Suppressor macrophage treated with lipopolysaccharide for 4 hours (primary cell): ENCODE data around the gene QRFP.
"Not testable (repeated sequence)": the region's sequence is repeated elsewhere in the genome, so short reads cannot be mapped to it uniquely, and the experiment has no call there.

ENCODE experiments used
- DNase-seq: peaks from one replicate; pipeline ENCODE4 v3.0.0-alpha.2; 2020

Gene QRFP

GRCh38 chr9:130870491-130871381, 25.9 kb downstream of the QRFP start:
- no peak for DNase-seq

DNA sequence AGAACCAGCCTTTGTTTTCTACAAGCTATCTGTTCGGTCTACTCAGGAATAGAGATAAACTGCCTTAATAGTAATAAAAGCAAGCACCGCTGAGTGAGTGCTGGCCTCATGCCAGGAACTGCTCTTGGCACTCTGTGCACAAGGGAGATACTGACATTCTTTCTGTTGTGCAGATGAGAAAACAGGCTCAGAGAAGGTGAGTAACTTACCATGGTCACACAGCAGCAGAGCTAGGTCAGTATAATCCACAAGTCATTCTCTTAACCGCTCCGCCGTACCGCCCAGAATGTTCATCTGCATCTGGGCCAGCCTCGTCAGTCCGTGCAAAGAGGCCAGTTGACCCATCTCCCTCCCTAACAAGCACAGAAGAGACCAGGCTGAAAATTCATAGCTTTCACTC, 27.4 kb downstream of the QRFP start:
- DNase-seq: no peak

DNA sequence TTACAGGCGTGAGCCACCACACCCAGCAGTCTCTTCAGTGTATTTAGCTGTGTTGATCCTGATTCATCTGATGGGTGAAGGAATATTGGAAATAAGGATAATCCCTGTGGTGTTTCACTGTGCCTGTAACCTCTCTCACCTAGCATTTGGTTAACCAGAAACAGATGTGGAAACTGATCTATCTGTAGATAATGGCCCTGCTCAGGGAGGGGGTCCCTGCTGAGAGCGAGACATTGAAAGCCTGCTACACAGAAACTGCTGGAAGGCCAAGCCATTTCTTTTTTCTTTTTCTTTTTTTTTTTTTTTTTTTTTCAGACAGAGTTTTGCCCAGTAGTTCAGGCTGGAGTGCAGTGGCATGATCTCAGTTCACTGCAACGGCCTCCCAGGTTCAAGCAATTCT, 28.4 kb downstream of the QRFP start:
- no peak for DNase-seq

DNA sequence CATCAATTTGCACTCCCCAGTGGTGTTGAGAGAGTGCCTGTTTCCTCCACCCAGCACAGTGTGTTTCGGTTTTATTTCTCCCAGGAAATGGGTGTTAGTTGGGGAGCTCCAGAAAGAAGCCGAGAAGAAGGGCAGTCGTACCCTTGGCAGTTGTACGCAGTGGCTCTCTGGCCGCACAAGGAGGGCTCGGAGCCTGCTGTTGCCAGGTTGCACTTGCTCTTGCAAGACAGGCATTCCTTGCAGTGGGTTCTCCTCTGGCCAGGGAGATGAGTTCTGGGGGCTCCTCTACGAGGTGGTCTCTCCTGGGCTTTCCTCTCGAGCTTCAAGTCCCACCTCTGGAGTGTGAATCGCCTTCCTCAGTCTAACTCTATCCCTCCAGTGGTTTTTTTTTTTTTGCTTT, 29.1 kb downstream of the QRFP start:
- no peak for DNase-seq

GRCh38 chr9:130866474-130866965, 30.1 kb downstream of the QRFP start:
- peak; percentile 85 for DNase-seq

DNA sequence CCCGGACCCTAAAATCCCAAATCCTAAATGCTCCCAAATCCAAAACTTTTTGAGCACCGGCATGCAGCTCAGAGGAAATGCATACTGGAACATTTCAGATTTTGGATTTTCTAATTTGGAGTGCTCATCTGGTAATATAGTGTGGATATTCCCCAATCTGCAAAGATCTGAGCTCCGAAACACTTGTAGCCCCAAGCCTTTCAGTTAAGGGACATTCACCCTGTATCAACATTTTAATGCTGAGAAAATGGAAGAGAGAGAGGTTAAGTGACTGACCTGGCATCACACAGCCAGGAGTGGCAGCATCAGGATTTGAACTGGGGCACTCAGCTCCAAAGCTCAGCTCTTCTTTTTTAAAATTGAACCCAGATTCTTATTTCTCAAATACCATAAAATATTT, 30.7 kb downstream of the QRFP start:
- no peak for DNase-seq

DNA sequence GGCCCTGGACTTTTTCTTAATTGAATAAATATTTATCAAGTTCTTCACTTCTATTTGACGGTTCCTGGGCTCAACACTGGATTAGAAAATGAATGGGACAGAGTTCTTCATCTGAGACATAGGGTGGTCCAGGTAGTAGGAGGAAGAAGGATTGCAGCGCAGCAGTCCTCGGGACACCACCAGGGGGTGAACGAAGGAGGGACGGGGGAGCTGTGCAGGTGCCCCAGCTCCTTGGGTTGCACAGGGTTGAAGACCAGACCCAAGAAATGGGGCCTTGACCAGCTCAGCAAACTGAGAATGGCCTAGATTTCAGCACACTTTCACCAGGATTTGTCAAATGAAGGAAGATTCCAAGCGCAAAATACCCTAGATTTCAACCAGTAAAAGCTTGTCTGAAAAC, 32.1 kb downstream of the QRFP start:
- no peak for DNase-seq

DNA sequence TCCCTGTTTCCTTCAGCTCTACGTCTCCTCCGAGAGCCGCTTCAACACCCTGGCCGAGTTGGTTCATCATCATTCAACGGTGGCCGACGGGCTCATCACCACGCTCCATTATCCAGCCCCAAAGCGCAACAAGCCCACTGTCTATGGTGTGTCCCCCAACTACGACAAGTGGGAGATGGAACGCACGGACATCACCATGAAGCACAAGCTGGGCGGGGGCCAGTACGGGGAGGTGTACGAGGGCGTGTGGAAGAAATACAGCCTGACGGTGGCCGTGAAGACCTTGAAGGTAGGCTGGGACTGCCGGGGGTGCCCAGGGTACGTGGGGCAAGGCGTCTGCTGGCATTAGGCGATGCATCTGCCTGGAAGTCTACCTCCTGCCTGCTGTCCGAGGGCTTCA, 33.9 kb downstream of the QRFP start:
- DNase-seq: no peak

GRCh38 chr9:130862217-130862616, 34.4 kb downstream of the QRFP start:
- no peak for DNase-seq

- DNase-seq: no peak
Observed at GRCh38 chr9:130861372-130862180, 35.0 kb downstream of the QRFP start.

DNA sequence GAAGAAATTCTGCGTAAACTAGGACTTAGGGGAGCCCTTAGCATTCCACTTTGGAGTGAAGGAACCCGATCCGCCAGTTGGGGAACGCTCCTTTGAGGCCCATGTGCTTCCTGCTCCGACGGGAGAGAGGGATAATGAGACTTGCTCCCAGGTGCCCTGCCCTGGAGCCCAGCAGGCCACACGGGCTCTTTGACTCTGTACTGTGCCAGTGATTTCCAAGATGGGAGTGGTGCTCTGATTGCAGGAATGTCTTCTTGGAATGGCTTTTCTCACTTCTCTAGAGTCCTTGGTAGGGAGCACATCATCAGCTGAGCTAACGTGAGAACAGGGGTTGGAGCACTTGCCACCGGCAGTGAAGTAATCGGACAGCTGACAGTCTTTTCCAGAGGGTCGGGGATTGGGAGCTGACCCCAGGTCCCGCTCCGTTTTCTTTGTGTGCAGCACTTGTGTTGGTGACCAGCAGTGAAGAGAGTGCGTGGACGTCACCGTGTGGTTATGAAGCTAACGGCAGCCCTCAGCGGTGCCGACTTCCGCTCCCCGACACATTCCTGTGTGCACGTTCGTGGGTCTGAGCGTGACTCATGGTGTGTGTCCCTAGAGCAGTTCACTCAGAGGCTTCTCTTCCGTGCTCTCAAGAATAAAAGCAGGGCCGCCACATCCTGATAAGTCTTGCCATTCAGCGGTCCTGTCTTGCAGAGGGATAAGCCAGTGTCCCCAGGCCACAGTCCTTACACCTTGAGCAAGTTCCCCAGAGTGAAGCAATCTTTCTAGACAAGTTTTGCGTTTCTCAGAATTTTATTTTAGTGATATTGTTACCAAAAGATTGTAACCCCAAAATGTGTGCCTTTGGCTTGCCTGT, 35.9 kb downstream of the QRFP start:
- peak; percentile 28 for DNase-seq

GRCh38 chr9:130858739-130859705, 37.6 kb downstream of the QRFP start:
- DNase-seq: no peak

- DNase-seq: no peak
Observed at GRCh38 chr9:130857864-130858738, 38.5 kb downstream of the QRFP start.

DNA sequence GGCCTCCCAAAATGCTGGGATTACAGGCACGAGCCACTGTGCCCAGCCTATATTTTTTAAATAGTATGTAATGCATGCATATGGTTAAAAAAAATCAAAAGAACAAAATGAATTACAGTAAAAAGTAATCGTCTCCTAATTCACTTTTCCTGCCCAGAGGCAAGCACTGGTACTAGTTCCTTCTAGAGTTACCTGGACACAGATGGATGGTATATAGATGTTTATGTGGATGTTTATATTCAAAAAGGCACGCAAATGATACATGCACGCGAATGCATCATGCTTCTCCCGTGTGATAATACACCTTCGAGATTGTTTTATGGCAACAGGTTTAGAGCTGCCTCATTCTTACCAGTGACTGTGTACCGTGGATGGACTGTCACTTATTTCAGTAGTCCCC, 40.1 kb downstream of the QRFP start:
- DNase-seq: no peak

DNA sequence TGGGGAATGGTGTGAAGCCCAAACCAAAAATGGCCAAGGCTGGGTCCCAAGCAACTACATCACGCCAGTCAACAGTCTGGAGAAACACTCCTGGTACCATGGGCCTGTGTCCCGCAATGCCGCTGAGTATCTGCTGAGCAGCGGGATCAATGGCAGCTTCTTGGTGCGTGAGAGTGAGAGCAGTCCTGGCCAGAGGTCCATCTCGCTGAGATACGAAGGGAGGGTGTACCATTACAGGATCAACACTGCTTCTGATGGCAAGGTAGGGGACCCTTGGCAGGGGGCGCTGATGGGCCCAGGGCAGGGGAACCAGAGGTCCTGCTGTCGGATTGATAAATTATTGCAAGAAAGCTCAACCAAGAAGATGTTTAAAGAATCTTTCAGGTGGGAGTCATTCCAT, 41.8 kb downstream of the QRFP start:
- DNase-seq: no peak

- no peak for DNase-seq
Observed at GRCh38 chr9:130854092-130854491, 42.5 kb downstream of the QRFP start.

DNA sequence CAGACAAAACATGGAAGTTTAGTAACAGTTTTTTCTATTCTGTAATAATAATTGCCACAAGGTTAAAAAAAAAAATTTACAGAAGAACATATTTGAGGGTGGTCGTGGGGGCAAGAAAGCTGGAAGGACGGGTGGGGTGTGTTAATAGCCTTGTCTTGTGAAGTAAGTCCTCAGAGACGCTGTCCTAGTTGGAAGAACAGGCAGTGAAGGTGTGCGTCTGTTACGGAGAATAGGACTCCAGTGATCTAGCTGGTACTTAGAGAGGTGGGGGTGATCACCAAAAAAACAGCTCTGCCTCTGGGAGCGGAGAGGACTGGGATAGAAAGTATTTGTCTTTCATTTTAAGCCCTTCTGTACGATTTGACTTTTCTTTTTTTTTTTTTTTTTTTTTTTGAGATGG, 43.8 kb downstream of the QRFP start:
- DNase-seq: no peak

DNA sequence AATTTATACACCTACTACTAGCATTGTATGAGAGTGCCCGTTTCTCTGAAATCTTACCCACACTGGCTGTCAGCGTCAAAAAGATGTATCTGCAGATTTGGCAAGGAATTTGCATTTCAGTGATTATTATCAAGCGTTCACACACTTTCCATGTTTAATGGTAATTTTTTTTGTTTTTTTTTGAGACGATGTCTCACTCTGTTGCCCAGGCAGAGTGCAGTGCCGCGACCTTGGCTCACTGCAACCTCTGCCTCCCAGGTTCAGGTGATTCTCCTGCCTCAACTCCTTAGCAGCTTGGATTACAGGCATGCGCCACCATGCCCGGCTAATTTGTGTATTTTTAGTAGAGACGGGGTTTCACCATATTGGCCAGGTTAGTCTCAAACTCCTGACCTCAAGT, 47.3 kb downstream of the QRFP start:
- DNase-seq: no peak

GRCh38 chr9:130848514-130848913, 48.1 kb downstream of the QRFP start:
- not testable (repeated sequence) for DNase-seq
